Measurements from ENCODE around the gene CLSTN2.

The CLSTN2 gene

DNA sequence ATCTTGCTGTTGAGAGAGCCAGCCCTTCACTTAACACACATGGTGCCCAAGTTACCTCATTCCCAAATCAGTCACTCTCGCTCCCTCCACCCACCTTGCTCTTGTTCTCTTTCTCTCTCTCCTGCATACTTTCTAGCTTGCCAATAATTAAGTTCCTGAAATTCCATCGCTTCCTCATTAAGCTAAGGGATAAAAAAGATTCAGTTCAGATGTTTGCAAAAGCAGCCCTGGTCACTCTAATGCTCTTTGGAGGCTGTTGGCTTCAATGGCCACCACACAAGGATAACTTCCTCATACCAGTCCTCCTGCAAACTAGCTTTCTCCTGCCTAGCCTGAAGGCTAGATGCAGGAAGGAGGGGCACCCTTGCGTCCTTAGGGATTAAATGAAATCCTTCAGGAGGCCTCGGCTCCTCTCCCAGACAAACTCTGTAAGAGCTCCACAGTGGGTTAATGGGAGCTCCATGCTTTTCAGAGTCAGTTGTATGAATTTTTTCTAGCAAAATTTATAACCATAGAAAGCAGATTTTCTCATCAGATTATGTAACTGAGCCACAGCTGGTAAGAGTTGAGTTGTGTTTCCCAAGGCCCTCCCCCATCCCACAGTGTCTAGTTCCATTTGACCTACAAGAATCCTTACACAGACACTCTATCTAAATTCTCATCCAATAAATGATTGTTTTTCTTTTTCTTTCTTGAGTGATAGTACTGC is 566.2 kb downstream of the CLSTN2 start:
- in situ Hi-C loops (cut with HindIII; ENCODE audit: low pct_unique_long_range_greater_than_20kb, low sequenced_read_pairs): no loop called here
- DNase-seq (ENCODE audit: low read depth in 1 of 2, low spot score in 1 of 2): peak; percentile 32 to 97
- peak; percentile 44; the same call in 1 of the 2 replicates for TF ChIP-seq JUND (IDR thresholded peaks at IDR 0.05; ENCODE audit: low read depth)

- no peak for TF ChIP-seq JUND (IDR thresholded peaks at IDR 0.05; ENCODE audit: low read depth)
- in situ Hi-C loops (cut with HindIII; ENCODE audit: low pct_unique_long_range_greater_than_20kb, low sequenced_read_pairs): no loop called here
- no peak for DNase-seq (ENCODE audit: low read depth in 1 of 2, low spot score in 1 of 2)
These were observed 566.9 kb downstream of the CLSTN2 start for GRCh38 chr3:140501770-140502364.

GRCh38 chr3:140505213-140505612 is 570.2 kb downstream of the CLSTN2 start:
- in situ Hi-C loops (cut with HindIII; ENCODE audit: low pct_unique_long_range_greater_than_20kb, low sequenced_read_pairs): no loop called here
- TF ChIP-seq JUND (IDR thresholded peaks at IDR 0.05; ENCODE audit: low read depth): no peak
- DNase-seq (ENCODE audit: low read depth in 1 of 2, low spot score in 1 of 2): peak in 1 of 2 experiments; percentile 60

DNA sequence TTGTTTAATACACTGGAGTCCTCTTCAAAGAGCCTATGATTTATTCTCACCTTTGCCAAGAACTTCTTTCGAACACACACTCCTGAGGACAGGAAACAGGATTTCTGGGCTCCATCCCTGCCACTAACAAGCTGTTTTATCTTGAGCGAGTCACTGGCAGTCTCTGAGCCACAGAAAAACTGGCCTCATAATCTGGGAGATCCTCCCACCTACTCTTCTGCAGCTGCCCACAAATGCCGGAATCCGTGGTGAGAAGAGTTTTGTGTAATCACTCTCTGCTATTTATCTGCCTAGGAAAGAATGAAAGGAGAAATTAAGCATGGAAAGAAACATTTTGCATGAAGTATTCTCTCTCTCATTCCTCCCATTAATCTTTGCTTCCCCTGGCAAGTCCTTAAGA is 570.9 kb downstream of the CLSTN2 start:
- no peak for TF ChIP-seq JUND (IDR thresholded peaks at IDR 0.05; ENCODE audit: low read depth)
- in situ Hi-C loops (cut with HindIII; ENCODE audit: low pct_unique_long_range_greater_than_20kb, low sequenced_read_pairs): no loop called here
- no peak for DNase-seq (ENCODE audit: low read depth in 1 of 2, low spot score in 1 of 2)

DNA sequence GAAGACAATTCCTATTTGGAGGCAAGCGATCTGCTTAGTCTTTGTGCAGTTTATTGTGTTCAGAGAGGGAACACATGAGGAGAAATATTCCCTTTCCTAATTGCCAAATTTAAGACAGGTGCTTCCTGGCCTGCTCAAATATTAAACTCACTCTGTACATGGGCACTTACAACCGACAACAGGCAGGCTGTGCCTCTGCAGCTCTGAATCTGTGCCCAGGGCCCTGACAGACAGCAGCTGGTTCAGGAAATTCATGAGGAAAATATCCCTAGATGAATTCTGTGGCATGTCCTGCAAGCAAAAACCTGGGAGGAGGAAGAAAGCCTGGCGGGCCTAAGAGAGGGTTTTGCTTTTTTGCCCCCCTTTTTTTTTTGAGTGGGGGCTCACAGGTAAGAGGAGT is 573.6 kb downstream of the CLSTN2 start:
- TF ChIP-seq JUND (IDR thresholded peaks at IDR 0.05; ENCODE audit: low read depth): no peak
- in situ Hi-C loops (cut with HindIII; ENCODE audit: low pct_unique_long_range_greater_than_20kb, low sequenced_read_pairs): no loop called here
- no peak for DNase-seq (ENCODE audit: low read depth in 1 of 2, low spot score in 1 of 2)

DNA sequence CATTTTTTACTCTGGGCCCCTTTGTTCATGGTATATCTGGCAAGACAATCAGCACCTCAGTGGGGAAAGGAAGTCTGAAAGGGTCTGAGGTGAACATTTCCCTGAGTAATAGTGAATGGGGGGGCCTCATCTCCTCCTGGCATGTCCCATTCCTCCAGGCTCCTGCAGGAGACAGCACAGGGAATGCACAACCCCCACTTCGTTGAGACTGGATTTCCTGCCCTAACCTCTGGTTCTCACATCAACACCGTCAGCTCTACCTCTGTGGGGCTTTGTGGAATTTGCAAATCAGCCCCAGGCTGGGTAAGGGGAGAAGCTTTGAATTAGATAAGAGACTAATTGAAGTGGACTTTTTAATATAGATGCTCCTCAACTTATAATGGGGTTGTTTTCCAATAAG is 574.5 kb downstream of the CLSTN2 start:
- no peak for DNase-seq (ENCODE audit: low read depth in 1 of 2, low spot score in 1 of 2)
- in situ Hi-C loops (cut with HindIII; ENCODE audit: low pct_unique_long_range_greater_than_20kb, low sequenced_read_pairs): no loop called here
- no peak for TF ChIP-seq JUND (IDR thresholded peaks at IDR 0.05; ENCODE audit: low read depth)

DNA sequence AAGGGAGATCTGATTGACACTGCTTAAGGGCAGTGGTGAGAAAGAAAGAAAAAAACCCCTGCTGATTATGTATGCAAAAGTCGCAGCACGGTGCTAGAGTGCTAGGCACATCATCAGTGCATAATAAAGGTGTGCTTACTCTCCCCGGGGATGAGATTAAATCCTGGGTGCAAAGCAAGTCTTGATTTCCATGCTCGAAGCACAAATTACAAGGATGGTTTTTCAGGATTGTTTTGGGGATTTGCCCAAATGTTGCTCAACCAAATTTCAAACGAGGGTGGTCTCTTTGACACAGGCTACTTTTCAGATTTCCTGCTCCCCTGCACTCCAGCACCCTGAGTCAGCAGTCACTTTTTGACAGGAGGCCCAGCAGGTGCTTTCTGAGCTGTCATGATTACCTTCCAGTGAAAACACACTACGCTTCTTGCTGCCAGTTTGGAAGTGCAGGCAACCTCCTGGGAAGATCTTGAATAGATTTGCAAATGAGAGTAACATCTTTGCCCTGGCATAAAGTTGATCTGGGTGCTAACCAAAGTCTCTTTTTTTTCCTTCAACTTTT is 575.4 kb downstream of the CLSTN2 start:
- TF ChIP-seq JUND (IDR thresholded peaks at IDR 0.05; ENCODE audit: low read depth): no peak
- in situ Hi-C loops (cut with HindIII; ENCODE audit: low pct_unique_long_range_greater_than_20kb, low sequenced_read_pairs): no loop called here

GRCh38 chr3:140521751-140522445 is 586.9 kb downstream of the CLSTN2 start:
- DNase-seq (ENCODE audit: low read depth in 1 of 2, low spot score in 1 of 2): peak in 1 of 2 experiments; percentile 80
- TF ChIP-seq JUND (IDR thresholded peaks at IDR 0.05; ENCODE audit: low read depth): no peak
- in situ Hi-C loops (cut with HindIII; ENCODE audit: low pct_unique_long_range_greater_than_20kb, low sequenced_read_pairs): no loop called here

More for the DNA sequence above, 575.4 kb downstream of the CLSTN2 start:
- no peak for DNase-seq (ENCODE audit: low read depth in 1 of 2, low spot score in 1 of 2)

DNA sequence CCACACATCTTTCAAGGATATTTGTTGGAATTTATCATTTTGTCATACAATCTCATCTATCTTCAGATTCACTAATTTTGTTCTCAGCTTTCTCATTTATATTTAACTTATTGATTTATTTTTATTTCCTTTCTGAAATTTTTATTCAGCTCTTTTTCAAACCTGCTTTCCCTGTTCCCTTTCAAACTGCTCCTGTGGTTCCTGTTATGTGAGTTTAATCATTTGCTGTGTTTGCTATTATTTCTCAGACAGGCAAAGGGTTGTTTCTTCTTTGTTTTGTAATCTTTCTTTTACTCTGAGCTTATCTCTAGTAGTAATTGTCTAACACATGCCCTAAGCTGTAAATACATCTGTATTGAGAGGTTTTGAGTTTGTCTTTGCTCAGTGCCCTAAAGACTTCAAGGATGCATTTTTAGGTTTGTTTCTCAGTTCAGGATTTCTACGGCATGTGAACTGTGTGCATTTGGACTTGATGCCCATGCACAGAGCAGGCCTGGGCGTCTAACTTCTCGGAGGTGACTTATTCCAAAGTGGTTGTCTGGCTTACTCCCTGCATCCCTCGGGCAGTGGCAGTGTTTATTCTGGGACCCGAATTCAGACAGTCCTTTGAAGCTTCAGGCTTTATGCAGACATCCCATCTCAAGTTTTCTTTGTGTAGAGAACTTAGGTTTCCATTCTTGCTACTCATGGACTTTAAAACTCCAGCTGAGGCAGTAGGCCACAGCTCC is 587.8 kb downstream of the CLSTN2 start:
- TF ChIP-seq JUND (IDR thresholded peaks at IDR 0.05; ENCODE audit: low read depth): no peak
- DNase-seq (ENCODE audit: low read depth in 1 of 2, low spot score in 1 of 2): peak in 1 of 2 experiments; percentile 50
- in situ Hi-C loops (cut with HindIII; ENCODE audit: low pct_unique_long_range_greater_than_20kb, low sequenced_read_pairs): no loop called here

GRCh38 chr3:140523600-140523999 is 588.6 kb downstream of the CLSTN2 start:
- in situ Hi-C loops (cut with HindIII; ENCODE audit: low pct_unique_long_range_greater_than_20kb, low sequenced_read_pairs): no loop called here
- DNase-seq (ENCODE audit: low read depth in 1 of 2, low spot score in 1 of 2): no peak
- no peak for TF ChIP-seq JUND (IDR thresholded peaks at IDR 0.05; ENCODE audit: low read depth)

DNA sequence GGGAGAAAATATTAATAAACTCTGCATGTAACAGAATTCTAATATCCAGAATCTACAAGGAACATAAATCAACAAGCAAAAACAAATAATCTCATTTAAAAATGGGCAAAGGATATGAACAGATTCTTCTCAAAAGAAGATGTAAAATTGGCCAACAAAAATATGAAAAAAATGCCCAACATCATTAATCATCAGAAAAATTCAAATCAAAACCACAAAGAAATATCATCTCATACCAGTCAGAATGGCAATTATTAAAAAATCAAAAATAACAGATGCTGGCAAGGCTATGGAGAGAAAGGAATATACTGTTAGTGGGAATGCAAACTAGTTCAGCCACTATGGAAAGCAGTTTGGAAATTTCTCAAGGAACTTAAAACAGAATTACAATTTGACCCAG is 592.2 kb downstream of the CLSTN2 start:
- no peak for DNase-seq (ENCODE audit: low read depth in 1 of 2, low spot score in 1 of 2)
- no peak for TF ChIP-seq JUND (IDR thresholded peaks at IDR 0.05; ENCODE audit: low read depth)
- in situ Hi-C loops (cut with HindIII; ENCODE audit: low pct_unique_long_range_greater_than_20kb, low sequenced_read_pairs): no loop called here

DNA sequence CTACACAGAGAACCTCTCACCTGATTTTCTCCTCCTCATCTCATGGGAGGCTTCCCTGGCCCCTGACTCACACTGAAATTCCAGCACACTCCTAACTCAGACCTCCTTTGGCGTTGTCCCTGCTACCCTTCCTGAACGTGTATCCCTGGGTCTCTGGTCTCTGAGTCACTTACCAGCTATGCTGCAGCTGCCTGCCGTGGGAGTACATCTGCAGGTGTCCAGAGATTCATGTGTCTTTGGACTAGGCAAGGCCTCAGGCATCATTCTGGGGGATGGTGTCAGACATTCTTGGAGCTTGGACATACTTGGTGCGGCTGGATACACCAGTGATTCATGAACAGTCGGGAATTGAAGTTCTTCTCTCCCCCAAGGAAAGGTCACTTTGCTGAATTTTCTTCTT is 594.1 kb downstream of the CLSTN2 start:
- no peak for TF ChIP-seq JUND (IDR thresholded peaks at IDR 0.05; ENCODE audit: low read depth)
- peak in 1 of 2 experiments; percentile 69 for DNase-seq (ENCODE audit: low read depth in 1 of 2, low spot score in 1 of 2)
- in situ Hi-C loops (cut with HindIII; ENCODE audit: low pct_unique_long_range_greater_than_20kb, low sequenced_read_pairs): no loop called here

All from T47D (cell line).